Uterus (tissue), 4 donors: ENCODE measurements around the gene CNOT6L. TPM values are rescaled to one million over a fixed set of nuclear protein-coding genes. Genes with fewer than 3 reads are reported as not detected.
A peak's percentile ranks its signal among the peaks of the same experiment; 100 is the strongest.
"Not testable (repeated sequence)": the region's sequence is repeated elsewhere in the genome, so short reads cannot be mapped to it uniquely, and the experiment has no call there.

Experiments
- DNase-seq, 2 donors: peaks; one replicate each; pipeline ENCODE4 v3.0.0-alpha.2; 2019 to 2020
- H3K27ac ChIP-seq, 2 donors: fragments of 200-600 bp; sonication (generic); 1 replicate in 1 of 2; 2 replicates in 1 of 2; pipeline ENCODE4 v1.5.1; 2016 to 2018
- H3K27me3 ChIP-seq, 2 donors: fragments of 200-600 bp; sonication (generic); one replicate each; pipeline ENCODE4 v1.5.1; 2018 to 2019; ENCODE audit warnings: control low read depth in 1 of 2
- H3K36me3 ChIP-seq, 2 donors: fragments of 200-600 bp; sonication (generic); one replicate each; pipeline ENCODE4 v1.5.1; 2019; ENCODE audit warnings: control low read depth in 1 of 2
- H3K4me1 ChIP-seq, 2 donors: fragments of 200-600 bp; sonication (generic); one replicate each; pipeline ENCODE4 v1.5.1; 2018 to 2019; ENCODE audit warnings: control low read depth in 1 of 2
- H3K4me3 ChIP-seq, 2 donors: fragments of 200-600 bp; sonication (generic); 1 replicate in 1 of 2; 2 replicates in 1 of 2; pipeline ENCODE4 v1.5.1; 2018 to 2019; ENCODE audit warnings: mild to moderate bottlenecking in 1 of 2
- H3K9me3 ChIP-seq, 2 donors: fragments of 200-600 bp; sonication (generic); one replicate each; pipeline ENCODE4 v1.5.1; 2019; ENCODE audit warnings: control low read depth in 1 of 2
- POLR2A ChIP-seq, 2 donors: fragments of 450-650 bp; IDR thresholded peaks; one replicate each; pipeline ENCODE4 v1.6.1; 2016; ENCODE audit warnings: antibody characterized with exemption in 2 of 2, mild to moderate bottlenecking in 1 of 2, moderate library complexity in 1 of 2
- intact Hi-C: fragments of 100-400 bp; cut with DNase I; formaldehyde crosslinking; loops from one replicate; pipeline ENCODE4 v1.15.1; 2023; ENCODE audit warnings: low total_unique reads
- total RNA-seq, 4 donors: library from RNA; depleted of rRNA in 3 of 4; stranded (reverse); fragments of >200 nt in 3 of 4; gene quantifications; one replicate each; pipeline versions ENCODE4 v1.1.0 to v1.2.4, GENCODE V29; 2014 to 2023
- TF ChIP-seq, protein P1 (sequence below), 4 experiments: fragments of 200-600 bp in 2 of 4; fragments of 450-650 bp in 2 of 4; sonication (generic) in 2 of 4; IDR thresholded peaks; one replicate each; pipeline ENCODE4 v1.5.1; 2016 to 2019; ENCODE audit warnings: antibody characterized with exemption in 4 of 4, mild to moderate bottlenecking in 2 of 4, moderate library complexity in 1 of 4
- donor health status: DM: yes; HTN: yes; CAD: no.

Gene CNOT6L
- 10 to 100 TPM in 3 of 4 donors, 1 to 10 TPM in 1; 6.7 to 63.2 (median 45.9) TPM for total RNA-seq

DNA sequence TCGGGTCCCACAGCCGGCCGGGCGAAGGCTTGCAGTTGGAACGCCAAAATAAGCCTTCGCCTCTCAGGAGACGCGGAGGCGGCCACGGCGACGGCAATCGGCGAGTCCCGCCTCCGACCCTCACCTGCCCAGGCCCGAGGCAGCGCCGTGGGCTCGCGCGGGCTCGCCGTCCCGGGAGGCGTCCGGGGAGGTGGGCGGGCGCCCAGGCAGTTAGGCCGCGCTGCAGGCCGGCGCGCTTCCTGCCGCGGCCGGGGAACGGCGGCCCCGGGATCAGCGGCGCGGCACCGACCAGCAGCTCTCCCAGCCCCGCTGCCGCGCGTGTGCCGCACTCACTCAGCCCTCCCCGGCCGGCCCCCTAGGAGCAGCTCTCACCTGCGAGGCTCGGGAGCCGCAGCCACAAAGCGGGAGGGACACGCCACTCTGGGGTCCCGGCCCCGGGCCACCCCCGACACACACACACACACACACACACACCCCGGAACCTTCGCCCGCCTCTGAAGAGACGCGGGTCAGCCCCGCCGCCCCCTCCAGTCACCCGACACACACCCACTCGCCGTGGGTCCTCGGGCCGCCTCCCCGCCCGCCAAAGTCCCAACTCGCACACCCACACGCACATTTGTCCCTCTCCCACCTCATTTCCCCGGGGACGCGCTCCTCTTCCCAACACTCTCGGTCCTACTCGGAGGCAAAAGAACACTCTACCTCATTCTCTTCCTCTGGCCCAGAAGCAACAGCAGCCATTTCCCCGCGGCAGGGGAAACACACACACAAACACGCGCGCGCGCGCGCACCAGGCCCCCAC lies at the start of gene CNOT6L:
Gene CNOT6L, minus strand, starts transcription at position 767 of the 802 bp plus-strand sequence. Its CDS starts 60 bp downstream, at position 707.
- Histone ChIP-seq H3K4me3 (peak within 1 kb of the TSS; percentile 82 to 87), H3K9me3 (no peaks in the 10 kb centered on the region), H3K36me3 (no peaks in the 10 kb centered on the region), H3K27ac (peak within 1 kb of the TSS; percentile 99), H3K27me3 (no peaks in the 10 kb centered on the region), H3K4me1 (peaks cover 4 to 6% of the 10 kb centered on the region in 2 donors)
- TF ChIP-seq, protein P1, sequence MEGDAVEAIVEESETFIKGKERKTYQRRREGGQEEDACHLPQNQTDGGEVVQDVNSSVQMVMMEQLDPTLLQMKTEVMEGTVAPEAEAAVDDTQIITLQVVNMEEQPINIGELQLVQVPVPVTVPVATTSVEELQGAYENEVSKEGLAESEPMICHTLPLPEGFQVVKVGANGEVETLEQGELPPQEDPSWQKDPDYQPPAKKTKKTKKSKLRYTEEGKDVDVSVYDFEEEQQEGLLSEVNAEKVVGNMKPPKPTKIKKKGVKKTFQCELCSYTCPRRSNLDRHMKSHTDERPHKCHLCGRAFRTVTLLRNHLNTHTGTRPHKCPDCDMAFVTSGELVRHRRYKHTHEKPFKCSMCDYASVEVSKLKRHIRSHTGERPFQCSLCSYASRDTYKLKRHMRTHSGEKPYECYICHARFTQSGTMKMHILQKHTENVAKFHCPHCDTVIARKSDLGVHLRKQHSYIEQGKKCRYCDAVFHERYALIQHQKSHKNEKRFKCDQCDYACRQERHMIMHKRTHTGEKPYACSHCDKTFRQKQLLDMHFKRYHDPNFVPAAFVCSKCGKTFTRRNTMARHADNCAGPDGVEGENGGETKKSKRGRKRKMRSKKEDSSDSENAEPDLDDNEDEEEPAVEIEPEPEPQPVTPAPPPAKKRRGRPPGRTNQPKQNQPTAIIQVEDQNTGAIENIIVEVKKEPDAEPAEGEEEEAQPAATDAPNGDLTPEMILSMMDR (IDR thresholded peaks at IDR 0.05), result no peak
- peak in 1 of 2 donors; percentile 56 for TF ChIP-seq POLR2A (IDR thresholded peaks at IDR 0.05)
- intact Hi-C loops, result loop anchor here (5.0 kb wide), 1 partner anchor 43 kb away; the partner anchor contains the start of gene MRPL1
- DNase-seq, result peak; percentile 69 to 74

- DNase-seq, result no peak
- no peak overlapping the region for H3K27ac ChIP-seq
- no peaks in the 10 kb centered on the region for H3K9me3 ChIP-seq
- H3K4me3 ChIP-seq, result no peak overlapping the region
- TF ChIP-seq, protein P1 (IDR thresholded peaks at IDR 0.05), result no peak
- TF ChIP-seq POLR2A (IDR thresholded peaks at IDR 0.05), result no peak
- H3K4me1 ChIP-seq, result peaks cover 0 to 4% of the 10 kb centered on the region in 2 donors
- no peaks in the 10 kb centered on the region for H3K36me3 ChIP-seq
- no peaks in the 10 kb centered on the region for H3K27me3 ChIP-seq
- intact Hi-C loops, result no loop called here
Measured at GRCh38 chr4:77865259-77865658, 46.1 kb upstream of the CNOT6L start.

DNA sequence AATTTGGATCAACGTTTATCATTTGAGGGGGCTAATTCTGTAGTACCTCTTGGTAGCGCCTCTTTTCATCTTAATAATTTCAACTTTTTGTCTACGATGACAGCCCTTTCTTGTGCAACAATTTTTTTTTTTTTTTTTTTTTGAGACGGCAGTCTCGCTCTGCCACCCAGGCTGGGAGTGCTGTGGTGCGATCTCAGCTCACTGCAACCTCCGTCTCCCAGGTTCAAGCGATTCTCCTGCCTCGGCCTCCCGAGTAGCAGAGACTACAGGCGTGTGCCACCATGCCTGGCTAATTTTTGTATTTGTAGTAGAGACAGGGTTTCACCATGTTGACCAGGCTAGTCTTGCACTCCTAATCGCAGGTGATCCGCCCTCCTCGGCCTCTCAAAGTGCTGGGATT lies 44.2 kb upstream of the CNOT6L start:
- not testable (repeated sequence) for H3K4me1 ChIP-seq, H3K27me3 ChIP-seq, H3K9me3 ChIP-seq, H3K36me3 ChIP-seq, DNase-seq
- intact Hi-C loops, result loop anchor here (5.0 kb wide), 1 partner anchor 46 kb away; the partner anchor contains the start of gene CNOT6L
- H3K4me3 ChIP-seq, result peak overlapping the region; percentile 55 to 77
- peak overlapping the region; percentile 92 to 97 for H3K27ac ChIP-seq

DNA sequence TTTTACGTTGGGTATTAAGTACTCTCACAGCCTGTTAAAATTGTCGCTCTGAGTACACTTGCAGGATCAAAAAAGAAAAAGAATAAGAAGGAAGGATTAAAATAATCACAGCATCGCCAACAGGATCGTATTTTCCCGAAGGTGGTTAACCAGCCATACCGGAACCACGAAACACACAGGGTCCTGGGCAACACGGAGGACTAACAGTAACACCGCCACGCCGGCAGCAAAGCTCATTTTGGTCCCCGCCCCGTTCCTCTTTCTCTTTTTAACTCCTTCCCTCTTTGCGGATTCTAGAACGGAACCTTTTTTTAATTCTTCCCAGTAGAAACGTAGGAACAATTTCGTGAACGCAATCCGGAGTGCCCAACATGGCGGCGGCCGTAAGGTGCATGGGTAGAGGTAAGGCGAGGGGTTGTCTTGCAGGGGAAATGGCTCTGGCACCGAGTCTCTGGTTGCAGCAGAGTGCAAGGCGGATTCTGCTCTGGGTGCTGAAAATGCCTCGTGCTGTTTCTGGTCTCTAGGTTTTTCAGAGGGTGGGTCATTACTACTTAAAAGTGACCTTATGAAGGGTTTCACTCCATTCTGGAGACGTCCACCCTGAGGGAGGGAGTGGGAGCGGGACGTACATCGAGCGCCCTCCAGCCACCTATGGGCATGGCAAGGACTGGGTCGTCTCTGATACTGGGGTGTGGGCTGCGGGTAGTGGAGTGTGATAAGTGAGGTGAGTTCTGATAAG lies 43.5 kb upstream of the CNOT6L start, which contains the start of gene MRPL1:
Gene MRPL1, plus strand, starts transcription at position 353 of the 739 bp plus-strand sequence. Its CDS starts 19 bp downstream, at position 372.
- TF ChIP-seq, protein P1 (IDR thresholded peaks at IDR 0.05), result peak in 1 of 4 experiments; percentile 12
- TF ChIP-seq POLR2A (IDR thresholded peaks at IDR 0.05), result peak in 1 of 2 donors; percentile 37
- Histone ChIP-seq H3K36me3 (no peaks in the 10 kb centered on the region), H3K27ac (peak within 1 kb of the TSS; percentile 92 to 97), H3K27me3 (no peaks in the 10 kb centered on the region), H3K4me3 (peak within 1 kb of the TSS; percentile 55 to 77), H3K4me1 (peaks cover 0 to 4% of the 10 kb centered on the region in 2 donors), H3K9me3 (no peaks in the 10 kb centered on the region)
- peak; percentile 88 to 92 for DNase-seq
- intact Hi-C loops, result loop anchor here (5.0 kb wide), 1 partner anchor 45 kb away; the partner anchor contains the start of gene CNOT6L

DNA sequence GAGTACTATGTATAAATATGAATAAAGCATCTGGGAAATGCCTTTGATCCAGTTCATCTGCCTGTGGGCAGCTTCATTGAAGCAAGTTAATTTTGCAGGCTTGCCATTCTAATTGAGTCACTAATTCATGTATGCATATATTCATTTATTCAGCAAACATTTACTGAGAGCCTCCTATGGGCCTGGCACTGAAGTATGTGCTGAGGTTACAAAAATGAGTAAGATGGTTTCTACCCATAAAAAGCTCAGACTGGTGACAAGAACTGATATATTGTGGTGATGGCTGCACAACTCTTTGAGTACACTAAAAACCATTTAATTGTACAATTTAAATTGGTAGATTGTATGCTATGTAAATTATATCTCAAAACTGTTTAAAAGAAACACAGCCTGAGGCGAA lies 42.3 kb upstream of the CNOT6L start:
- DNase-seq, result no peak
- TF ChIP-seq, protein P1 (IDR thresholded peaks at IDR 0.05), result no peak
- no peak for TF ChIP-seq POLR2A (IDR thresholded peaks at IDR 0.05)
- intact Hi-C loops, result loop anchor here (5.0 kb wide), 1 partner anchor 44 kb away; the partner anchor contains the start of gene CNOT6L
- no peaks in the 10 kb centered on the region for H3K9me3 ChIP-seq
- H3K4me1 ChIP-seq, result peaks cover 0 to 4% of the 10 kb centered on the region in 2 donors
- H3K27ac ChIP-seq, result peak overlapping the region; percentile 92 to 97
- no peaks in the 10 kb centered on the region for H3K27me3 ChIP-seq
- H3K4me3 ChIP-seq, result peak overlapping the region; percentile 55 to 77
- H3K36me3 ChIP-seq, result no peaks in the 10 kb centered on the region
